ENCODE measurements around the gene MRPS25. TPM values are rescaled to one million over a fixed set of nuclear protein-coding genes. Genes with fewer than 3 reads are reported as not detected.

MRPS25 gene
- total and polyA plus RNA-seq, 4 donors: 12.6 to 55.1 (median 42.9) TPM

DNA sequence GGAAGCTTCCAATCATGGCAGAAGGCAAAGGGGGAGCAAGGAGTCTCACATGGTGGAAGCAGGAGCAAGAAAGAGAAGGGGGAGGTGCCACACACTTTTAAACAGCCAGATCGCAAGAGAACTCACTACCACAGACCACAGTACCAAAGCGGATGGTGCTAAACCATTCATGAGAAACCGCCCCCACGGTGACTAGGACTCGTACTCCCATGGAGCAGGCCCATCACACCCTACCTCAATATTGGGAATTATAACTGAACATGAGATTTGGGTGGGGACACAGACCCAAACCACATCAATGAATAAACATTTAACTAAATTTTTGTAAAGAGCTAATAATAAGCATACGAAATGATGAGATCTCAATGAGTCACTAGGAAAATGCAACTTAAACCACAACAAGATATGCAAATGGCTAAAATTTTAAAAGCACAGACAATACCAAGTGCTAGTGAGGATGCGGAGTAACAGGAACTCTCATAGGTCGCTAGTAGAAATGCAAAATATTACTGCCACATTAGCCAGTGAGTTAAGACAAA lies 10.0 kb downstream of the MRPS25 start:
- Histone ChIP-seq H3K27me3 (ENCODE audit: control insufficient read depth in 4 of 4, insufficient read depth in 4 of 4, low read length in 3 of 4) (no peaks in the 10 kb centered on the region), H3K9me3 (ENCODE audit: control insufficient read depth in 4 of 4, low read length in 3 of 4) (no peaks in the 10 kb centered on the region), H3K36me3 (ENCODE audit: control insufficient read depth in 4 of 4, insufficient read depth in 3 of 4, low read depth in 1 of 4, low read length in 3 of 4) (peaks cover 6 to 37% (median 28%) of the 10 kb centered on the region in 4 donors), H3K4me1 (ENCODE audit: control insufficient read depth in 4 of 4, insufficient read depth in 4 of 4, low read length in 3 of 4) (no peaks in the 10 kb centered on the region), H3K27ac (ENCODE audit: low read depth in 1 of 2, low read length in 2 of 2) (no peak overlapping the region), H3K4me3 (ENCODE audit: low read depth in 1 of 3, low read length in 3 of 3) (no peak overlapping the region), H3K9ac (ENCODE audit: low read depth in 1 of 2, low read length in 2 of 2) (no peak overlapping the region)
- no peak for TF ChIP-seq TAF1 (conservative IDR thresholded peaks at IDR 0.05)
- TF ChIP-seq, protein P1, sequence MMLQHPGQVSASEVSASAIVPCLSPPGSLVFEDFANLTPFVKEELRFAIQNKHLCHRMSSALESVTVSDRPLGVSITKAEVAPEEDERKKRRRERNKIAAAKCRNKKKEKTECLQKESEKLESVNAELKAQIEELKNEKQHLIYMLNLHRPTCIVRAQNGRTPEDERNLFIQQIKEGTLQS (IDR thresholded peaks at IDR 0.05): no peak
- 92% methylated on average over 8 of the region's 8 CpGs for WGBS
- DNase-seq (ENCODE audit: low spot score): no peak

DNA sequence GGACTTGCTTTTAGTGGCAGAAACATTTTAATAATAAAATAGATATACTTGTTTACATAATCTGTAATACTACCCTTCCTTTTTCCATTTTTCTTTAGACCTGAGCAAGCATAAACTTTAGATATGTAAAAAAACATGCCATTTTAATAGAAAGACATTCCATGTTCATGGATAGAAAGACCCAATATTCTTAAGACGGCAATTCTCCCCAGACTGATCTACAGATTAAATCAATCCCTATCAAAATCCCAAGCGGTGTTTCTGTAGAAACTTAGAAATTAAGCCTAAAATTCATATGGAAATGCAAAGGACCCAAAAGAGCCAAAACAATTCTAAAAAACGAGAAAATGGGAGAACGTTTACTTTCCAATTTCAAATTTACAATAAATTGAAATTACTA lies 11.6 kb downstream of the MRPS25 start:
- DNase-seq (ENCODE audit: low spot score): no peak
- H3K27ac ChIP-seq (ENCODE audit: low read depth in 1 of 2, low read length in 2 of 2): no peak overlapping the region
- no peak overlapping the region for H3K4me3 ChIP-seq (ENCODE audit: low read depth in 1 of 3, low read length in 3 of 3)
- H3K4me1 ChIP-seq (ENCODE audit: control insufficient read depth in 4 of 4, insufficient read depth in 4 of 4, low read length in 3 of 4): peaks cover 0 to 8% (median 2%) of the 10 kb centered on the region in 4 donors
- H3K9me3 ChIP-seq (ENCODE audit: control insufficient read depth in 4 of 4, low read length in 3 of 4): no peaks in the 10 kb centered on the region
- TF ChIP-seq, protein P2, sequence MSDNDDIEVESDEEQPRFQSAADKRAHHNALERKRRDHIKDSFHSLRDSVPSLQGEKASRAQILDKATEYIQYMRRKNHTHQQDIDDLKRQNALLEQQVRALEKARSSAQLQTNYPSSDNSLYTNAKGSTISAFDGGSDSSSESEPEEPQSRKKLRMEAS (IDR thresholded peaks at IDR 0.05): no peak
- TF ChIP-seq, protein P3, sequence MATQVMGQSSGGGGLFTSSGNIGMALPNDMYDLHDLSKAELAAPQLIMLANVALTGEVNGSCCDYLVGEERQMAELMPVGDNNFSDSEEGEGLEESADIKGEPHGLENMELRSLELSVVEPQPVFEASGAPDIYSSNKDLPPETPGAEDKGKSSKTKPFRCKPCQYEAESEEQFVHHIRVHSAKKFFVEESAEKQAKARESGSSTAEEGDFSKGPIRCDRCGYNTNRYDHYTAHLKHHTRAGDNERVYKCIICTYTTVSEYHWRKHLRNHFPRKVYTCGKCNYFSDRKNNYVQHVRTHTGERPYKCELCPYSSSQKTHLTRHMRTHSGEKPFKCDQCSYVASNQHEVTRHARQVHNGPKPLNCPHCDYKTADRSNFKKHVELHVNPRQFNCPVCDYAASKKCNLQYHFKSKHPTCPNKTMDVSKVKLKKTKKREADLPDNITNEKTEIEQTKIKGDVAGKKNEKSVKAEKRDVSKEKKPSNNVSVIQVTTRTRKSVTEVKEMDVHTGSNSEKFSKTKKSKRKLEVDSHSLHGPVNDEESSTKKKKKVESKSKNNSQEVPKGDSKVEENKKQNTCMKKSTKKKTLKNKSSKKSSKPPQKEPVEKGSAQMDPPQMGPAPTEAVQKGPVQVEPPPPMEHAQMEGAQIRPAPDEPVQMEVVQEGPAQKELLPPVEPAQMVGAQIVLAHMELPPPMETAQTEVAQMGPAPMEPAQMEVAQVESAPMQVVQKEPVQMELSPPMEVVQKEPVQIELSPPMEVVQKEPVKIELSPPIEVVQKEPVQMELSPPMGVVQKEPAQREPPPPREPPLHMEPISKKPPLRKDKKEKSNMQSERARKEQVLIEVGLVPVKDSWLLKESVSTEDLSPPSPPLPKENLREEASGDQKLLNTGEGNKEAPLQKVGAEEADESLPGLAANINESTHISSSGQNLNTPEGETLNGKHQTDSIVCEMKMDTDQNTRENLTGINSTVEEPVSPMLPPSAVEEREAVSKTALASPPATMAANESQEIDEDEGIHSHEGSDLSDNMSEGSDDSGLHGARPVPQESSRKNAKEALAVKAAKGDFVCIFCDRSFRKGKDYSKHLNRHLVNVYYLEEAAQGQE (IDR thresholded peaks at IDR 0.05): no peak
- TF ChIP-seq SP1 (IDR thresholded peaks at IDR 0.05): no peak
- no peak for TF ChIP-seq EGR1 (IDR thresholded peaks at IDR 0.05; ENCODE audit: low read depth in 2 of 2)
- TF ChIP-seq YY1 (IDR thresholded peaks at IDR 0.05): no peak
- TF ChIP-seq, protein P4, sequence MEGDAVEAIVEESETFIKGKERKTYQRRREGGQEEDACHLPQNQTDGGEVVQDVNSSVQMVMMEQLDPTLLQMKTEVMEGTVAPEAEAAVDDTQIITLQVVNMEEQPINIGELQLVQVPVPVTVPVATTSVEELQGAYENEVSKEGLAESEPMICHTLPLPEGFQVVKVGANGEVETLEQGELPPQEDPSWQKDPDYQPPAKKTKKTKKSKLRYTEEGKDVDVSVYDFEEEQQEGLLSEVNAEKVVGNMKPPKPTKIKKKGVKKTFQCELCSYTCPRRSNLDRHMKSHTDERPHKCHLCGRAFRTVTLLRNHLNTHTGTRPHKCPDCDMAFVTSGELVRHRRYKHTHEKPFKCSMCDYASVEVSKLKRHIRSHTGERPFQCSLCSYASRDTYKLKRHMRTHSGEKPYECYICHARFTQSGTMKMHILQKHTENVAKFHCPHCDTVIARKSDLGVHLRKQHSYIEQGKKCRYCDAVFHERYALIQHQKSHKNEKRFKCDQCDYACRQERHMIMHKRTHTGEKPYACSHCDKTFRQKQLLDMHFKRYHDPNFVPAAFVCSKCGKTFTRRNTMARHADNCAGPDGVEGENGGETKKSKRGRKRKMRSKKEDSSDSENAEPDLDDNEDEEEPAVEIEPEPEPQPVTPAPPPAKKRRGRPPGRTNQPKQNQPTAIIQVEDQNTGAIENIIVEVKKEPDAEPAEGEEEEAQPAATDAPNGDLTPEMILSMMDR (IDR thresholded peaks at IDR 0.05; ENCODE audit: low read depth, low read length, missing input control): no peak
- TF ChIP-seq HNF4A (conservative IDR thresholded peaks at IDR 0.05): no peak
- TF ChIP-seq, protein P5, sequence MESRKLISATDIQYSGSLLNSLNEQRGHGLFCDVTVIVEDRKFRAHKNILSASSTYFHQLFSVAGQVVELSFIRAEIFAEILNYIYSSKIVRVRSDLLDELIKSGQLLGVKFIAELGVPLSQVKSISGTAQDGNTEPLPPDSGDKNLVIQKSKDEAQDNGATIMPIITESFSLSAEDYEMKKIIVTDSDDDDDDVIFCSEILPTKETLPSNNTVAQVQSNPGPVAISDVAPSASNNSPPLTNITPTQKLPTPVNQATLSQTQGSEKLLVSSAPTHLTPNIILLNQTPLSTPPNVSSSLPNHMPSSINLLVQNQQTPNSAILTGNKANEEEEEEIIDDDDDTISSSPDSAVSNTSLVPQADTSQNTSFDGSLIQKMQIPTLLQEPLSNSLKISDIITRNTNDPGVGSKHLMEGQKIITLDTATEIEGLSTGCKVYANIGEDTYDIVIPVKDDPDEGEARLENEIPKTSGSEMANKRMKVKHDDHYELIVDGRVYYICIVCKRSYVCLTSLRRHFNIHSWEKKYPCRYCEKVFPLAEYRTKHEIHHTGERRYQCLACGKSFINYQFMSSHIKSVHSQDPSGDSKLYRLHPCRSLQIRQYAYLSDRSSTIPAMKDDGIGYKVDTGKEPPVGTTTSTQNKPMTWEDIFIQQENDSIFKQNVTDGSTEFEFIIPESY (IDR thresholded peaks at IDR 0.05): no peak
- TF ChIP-seq FOXA1 (IDR thresholded peaks at IDR 0.05): no peak
- 95% methylated on average over 4 of the region's 4 CpGs for WGBS
- H3K27me3 ChIP-seq (ENCODE audit: control insufficient read depth in 4 of 4, insufficient read depth in 4 of 4, low read length in 3 of 4): no peaks in the 10 kb centered on the region
- peaks cover 6 to 36% (median 29%) of the 10 kb centered on the region in 4 donors for H3K36me3 ChIP-seq (ENCODE audit: control insufficient read depth in 4 of 4, insufficient read depth in 3 of 4, low read depth in 1 of 4, low read length in 3 of 4)
- no peak overlapping the region for H3K9ac ChIP-seq (ENCODE audit: low read depth in 1 of 2, low read length in 2 of 2)

Measured in liver (tissue), 9 donors.